Activated CD8-positive, alpha-beta T cell treated with anti-CD3 and anti-CD28 coated beads for 36 hours (primary cell): ENCODE measurements around the gene B4GALT5. TPM values are rescaled to one million over a fixed set of nuclear protein-coding genes. Genes with fewer than 3 reads are reported as not detected.

Experiments
- ATAC-seq: fragments of 200-7000 bp; cut with Tn5 transposase; one replicate; pipeline ENCODE4 v1.10.0; 2021; ENCODE audit warnings: mild to moderate bottlenecking, moderate library complexity
- CTCF ChIA-PET: fragments of 350-600 bp; sonication (Branson Sonifier 250); formaldehyde crosslinking; loops from one replicate; lab custom pipeline; 2021; ENCODE audit warnings: antibody characterized with exemption; lab: Charles Lee
- POLR2A ChIA-PET: fragments of 350-600 bp; sonication (Branson Sonifier 250); formaldehyde crosslinking; loops from one replicate; lab custom pipeline; 2021; ENCODE audit warnings: antibody characterized with exemption; lab: Charles Lee
- DNase-seq: peaks from one replicate; pipeline ENCODE4 v3.0.0-alpha.2; 2020
- H3K27ac Mint-ChIP-seq: one replicate; pipeline ENCODE4 v1.8.0; 2021; ENCODE audit warnings: mild to moderate bottlenecking, mixed read lengths
- H3K27me3 Mint-ChIP-seq: one replicate; pipeline ENCODE4 v1.8.0; 2021; ENCODE audit warnings: mixed read lengths
- H3K36me3 Mint-ChIP-seq: one replicate; pipeline ENCODE4 v1.8.0; 2021; ENCODE audit warnings: low read depth, mixed read lengths
- H3K4me1 Mint-ChIP-seq: one replicate; pipeline ENCODE4 v1.8.0; 2021; ENCODE audit warnings: low read depth, mixed read lengths
- H3K4me3 Mint-ChIP-seq: one replicate; pipeline ENCODE4 v1.8.0; 2021; ENCODE audit warnings: mild to moderate bottlenecking, moderate library complexity, mixed read lengths
- H3K9me3 Mint-ChIP-seq: one replicate; pipeline ENCODE4 v1.8.0; 2021; ENCODE audit warnings: mixed read lengths
- intact Hi-C: fragments of 100-400 bp; cut with micrococcal nuclease; formaldehyde crosslinking; loops from one replicate; pipeline ENCODE4 v1.10.0; 2022
- total RNA-seq, 2 experiments: library from RNA; stranded (reverse); gene quantifications; one replicate each; pipeline ENCODE4 v1.2.3, GENCODE V29; 2021
- TF ChIP-seq, protein P1 (sequence below): fragments of 200-600 bp; IDR thresholded peaks from one replicate; pipeline ENCODE4 v1.8.0; 2022; ENCODE audit warnings: antibody characterized with exemption, mild to moderate bottlenecking

The B4GALT5 gene
- total RNA-seq, 2 experiments from 2014 or later, result 16.5 to 16.8 TPM

GRCh38 chr20:49677777-49678758, 35.6 kb downstream of the B4GALT5 start:
- ChIA-PET POLR2A (interaction anchor here (0.7 to 2.4 kb wide), 4 partner anchors 9 to 371 kb away, joined by 3 to 26 read pairs (median 4); no protein-coding TSS in a partner anchor), CTCF (interaction anchor here (1.3 to 3.2 kb wide), 3 partner anchors 9 to 144 kb away, joined by 3 to 9 read pairs (median 5); no protein-coding TSS in a partner anchor)
- TF ChIP-seq, protein P1, sequence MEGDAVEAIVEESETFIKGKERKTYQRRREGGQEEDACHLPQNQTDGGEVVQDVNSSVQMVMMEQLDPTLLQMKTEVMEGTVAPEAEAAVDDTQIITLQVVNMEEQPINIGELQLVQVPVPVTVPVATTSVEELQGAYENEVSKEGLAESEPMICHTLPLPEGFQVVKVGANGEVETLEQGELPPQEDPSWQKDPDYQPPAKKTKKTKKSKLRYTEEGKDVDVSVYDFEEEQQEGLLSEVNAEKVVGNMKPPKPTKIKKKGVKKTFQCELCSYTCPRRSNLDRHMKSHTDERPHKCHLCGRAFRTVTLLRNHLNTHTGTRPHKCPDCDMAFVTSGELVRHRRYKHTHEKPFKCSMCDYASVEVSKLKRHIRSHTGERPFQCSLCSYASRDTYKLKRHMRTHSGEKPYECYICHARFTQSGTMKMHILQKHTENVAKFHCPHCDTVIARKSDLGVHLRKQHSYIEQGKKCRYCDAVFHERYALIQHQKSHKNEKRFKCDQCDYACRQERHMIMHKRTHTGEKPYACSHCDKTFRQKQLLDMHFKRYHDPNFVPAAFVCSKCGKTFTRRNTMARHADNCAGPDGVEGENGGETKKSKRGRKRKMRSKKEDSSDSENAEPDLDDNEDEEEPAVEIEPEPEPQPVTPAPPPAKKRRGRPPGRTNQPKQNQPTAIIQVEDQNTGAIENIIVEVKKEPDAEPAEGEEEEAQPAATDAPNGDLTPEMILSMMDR, result no peak
- no peaks in the 10 kb centered on the region for H3K9me3 Mint-ChIP-seq
- peaks cover 5% of the 10 kb centered on the region for H3K36me3 Mint-ChIP-seq
- intact Hi-C loops, result no loop called here
- H3K27me3 Mint-ChIP-seq, result no peaks in the 10 kb centered on the region
- peak overlapping the region; percentile 51 for H3K27ac Mint-ChIP-seq
- ATAC-seq, result no peak
- peaks cover 61% of the 10 kb centered on the region for H3K4me1 Mint-ChIP-seq
- DNase-seq, result no peak
- no peak overlapping the region for H3K4me3 Mint-ChIP-seq

DNA sequence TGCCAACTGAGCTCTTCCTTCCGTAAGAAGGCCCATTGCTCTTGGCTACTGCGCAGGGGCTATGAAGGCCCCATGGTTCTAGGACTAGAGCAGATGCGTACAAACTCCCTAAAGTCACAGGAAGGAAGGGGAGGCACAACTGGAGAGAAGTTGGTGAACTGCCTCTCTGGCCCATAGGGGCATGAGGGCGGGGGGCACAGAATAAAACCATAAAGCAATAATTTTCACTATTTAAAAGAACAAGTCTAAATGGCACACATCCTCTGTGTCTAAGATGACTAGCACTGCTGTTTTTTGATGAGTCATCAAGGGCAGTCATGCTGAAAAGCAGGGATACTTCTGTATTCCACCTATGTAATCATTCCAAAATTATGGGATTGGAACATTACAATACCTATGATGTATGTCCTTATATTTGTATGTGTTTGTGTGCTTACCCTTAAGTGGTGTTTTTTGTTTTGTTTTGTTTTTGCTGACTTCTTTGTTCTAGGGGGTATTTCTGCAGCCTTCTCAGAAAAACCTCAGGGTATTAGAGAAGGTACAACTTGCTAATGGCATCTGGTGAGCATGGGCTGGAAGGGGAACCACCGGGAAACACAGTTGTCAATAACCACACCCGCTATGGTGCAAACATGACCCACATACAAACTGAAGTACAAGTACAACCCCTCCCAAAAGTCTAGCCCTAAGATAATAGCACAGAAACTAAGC, 36.9 kb downstream of the B4GALT5 start:
- Mint-ChIP-seq H3K27ac (peak overlapping the region; percentile 86), H3K27me3 (no peaks in the 10 kb centered on the region), H3K36me3 (peaks cover 4% of the 10 kb centered on the region), H3K4me3 (no peak overlapping the region), H3K4me1 (peaks cover 71% of the 10 kb centered on the region), H3K9me3 (no peaks in the 10 kb centered on the region)
- intact Hi-C loops, result no loop called here
- ChIA-PET CTCF (interaction anchor here (0.6 to 2.2 kb wide), 3 partner anchors 9 to 170 kb away, joined by 3 to 7 read pairs (median 3); no protein-coding TSS in a partner anchor), POLR2A (interaction anchor here (1.2 kb wide), 1 partner anchor 17 kb away, joined by 4 read pairs; no protein-coding TSS in a partner anchor)
- TF ChIP-seq, protein P1, result no peak
- ATAC-seq (peak; percentile 79), DNase-seq (peak; percentile 74)

DNA sequence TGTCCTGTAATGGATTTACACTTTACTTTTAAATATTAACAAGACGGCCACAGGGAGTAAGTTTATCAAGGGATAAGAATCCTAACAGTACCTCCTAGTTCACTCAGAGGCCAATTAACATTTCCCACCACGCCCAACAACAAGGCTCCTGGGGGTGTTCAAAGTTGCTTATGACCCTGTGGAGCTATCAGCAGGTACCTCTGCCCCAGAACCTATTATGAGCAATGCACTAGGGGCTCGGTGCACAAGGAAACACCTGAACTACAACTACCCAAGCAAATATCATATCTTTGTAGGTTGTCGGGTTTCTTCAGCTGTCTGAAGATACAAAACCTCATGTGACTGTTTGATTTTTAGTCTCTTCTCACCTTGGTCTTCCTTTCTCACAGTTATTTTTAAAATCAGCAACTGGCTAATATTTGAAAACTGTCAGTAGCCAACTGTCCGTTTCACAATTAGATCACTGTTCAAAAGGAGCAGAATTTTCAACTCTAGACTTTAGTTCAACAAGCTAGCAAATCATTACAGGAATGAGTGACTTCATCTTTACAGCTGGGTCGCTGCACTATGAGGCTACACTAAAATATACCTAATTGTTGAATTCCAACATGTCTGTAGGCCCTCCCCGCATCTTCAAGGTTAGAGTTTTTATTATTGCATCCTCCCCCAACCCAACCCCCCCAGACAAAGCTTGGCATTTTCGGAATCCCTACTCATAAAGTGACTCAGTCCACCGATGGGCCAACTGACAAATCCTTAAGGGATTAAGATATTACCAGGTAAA, 38.1 kb downstream of the B4GALT5 start:
- Mint-ChIP-seq H3K27me3 (no peaks in the 10 kb centered on the region), H3K36me3 (peaks cover 1% of the 10 kb centered on the region), H3K9me3 (no peaks in the 10 kb centered on the region), H3K4me1 (peaks cover 70% of the 10 kb centered on the region), H3K27ac (peak overlapping the region; percentile 86), H3K4me3 (no peak overlapping the region)
- intact Hi-C loops, result no loop called here
- peak; percentile 6 for ATAC-seq
- CTCF ChIA-PET, result interaction anchor here (0.7 to 2.2 kb wide), 6 partner anchors 23 to 171 kb away, joined by 3 to 7 read pairs (median 3); no protein-coding TSS in a partner anchor
- TF ChIP-seq, protein P1, result no peak
- no peak for DNase-seq
- POLR2A ChIA-PET, result interaction anchor here (0.9 to 1.2 kb wide), 2 partner anchors 13 to 18 kb away, joined by 4 read pairs; no protein-coding TSS in a partner anchor

DNA sequence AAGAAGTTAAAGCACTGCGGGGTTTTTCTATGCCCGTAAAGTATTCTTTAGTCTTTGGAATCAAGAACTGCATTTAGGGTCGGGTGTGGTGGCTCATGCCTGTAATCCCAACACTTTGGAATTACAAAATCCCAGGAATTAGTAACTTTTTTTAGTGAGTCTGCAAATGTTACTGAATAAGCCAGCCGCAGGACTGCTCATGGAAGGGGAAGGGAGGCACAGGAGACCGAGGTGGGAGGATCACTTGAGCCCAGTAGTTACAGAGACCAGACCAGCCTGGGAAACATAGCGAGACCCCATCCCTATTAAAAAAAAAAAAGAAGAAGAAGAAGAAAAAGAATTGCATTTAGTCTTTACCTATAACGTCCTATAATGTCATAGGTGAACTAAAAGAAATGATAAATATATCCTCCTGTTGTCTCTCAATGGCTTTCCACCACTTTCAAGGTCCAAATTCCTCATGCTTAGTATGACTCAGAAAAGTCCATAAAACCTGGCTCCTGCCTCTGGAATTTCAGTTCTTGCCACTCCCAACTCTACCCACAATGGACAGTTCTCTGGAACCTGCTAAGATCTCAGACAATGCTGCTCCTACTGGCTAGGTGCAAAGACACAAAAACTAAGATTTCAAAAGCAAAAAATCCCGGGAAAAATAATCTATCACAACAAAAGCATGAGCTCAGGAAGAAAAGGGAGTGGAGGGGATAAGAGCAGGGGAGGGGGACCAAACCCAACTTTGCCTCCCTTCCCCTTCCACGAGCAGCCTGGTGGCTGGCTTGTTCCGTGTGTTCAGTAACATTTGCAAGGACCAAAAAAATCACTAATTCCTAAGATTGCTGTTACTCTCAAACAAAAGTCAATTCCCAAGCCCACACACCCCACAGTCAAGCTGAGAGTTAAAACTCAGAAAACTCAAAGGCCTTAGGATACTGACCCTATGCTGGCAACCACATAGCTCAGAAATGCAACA, 39.0 kb downstream of the B4GALT5 start:
- ATAC-seq, result no peak
- TF ChIP-seq, protein P1, result no peak
- no peaks in the 10 kb centered on the region for H3K9me3 Mint-ChIP-seq
- intact Hi-C loops, result no loop called here
- ChIA-PET CTCF (interaction anchor here (0.9 to 2.2 kb wide), 3 partner anchors 24 to 172 kb away, joined by 3 to 7 read pairs (median 3); no protein-coding TSS in a partner anchor), POLR2A (interaction anchor here (0.9 kb wide), 1 partner anchor 14 kb away, joined by 4 read pairs; no protein-coding TSS in a partner anchor)
- no peak overlapping the region for H3K4me3 Mint-ChIP-seq
- H3K27me3 Mint-ChIP-seq, result no peaks in the 10 kb centered on the region
- H3K27ac Mint-ChIP-seq, result peak overlapping the region; percentile 3
- peaks cover 72% of the 10 kb centered on the region for H3K4me1 Mint-ChIP-seq
- DNase-seq, result no peak
- no peaks in the 10 kb centered on the region for H3K36me3 Mint-ChIP-seq
